ENCODE data around the gene CSTB.

CSTB gene

DNA sequence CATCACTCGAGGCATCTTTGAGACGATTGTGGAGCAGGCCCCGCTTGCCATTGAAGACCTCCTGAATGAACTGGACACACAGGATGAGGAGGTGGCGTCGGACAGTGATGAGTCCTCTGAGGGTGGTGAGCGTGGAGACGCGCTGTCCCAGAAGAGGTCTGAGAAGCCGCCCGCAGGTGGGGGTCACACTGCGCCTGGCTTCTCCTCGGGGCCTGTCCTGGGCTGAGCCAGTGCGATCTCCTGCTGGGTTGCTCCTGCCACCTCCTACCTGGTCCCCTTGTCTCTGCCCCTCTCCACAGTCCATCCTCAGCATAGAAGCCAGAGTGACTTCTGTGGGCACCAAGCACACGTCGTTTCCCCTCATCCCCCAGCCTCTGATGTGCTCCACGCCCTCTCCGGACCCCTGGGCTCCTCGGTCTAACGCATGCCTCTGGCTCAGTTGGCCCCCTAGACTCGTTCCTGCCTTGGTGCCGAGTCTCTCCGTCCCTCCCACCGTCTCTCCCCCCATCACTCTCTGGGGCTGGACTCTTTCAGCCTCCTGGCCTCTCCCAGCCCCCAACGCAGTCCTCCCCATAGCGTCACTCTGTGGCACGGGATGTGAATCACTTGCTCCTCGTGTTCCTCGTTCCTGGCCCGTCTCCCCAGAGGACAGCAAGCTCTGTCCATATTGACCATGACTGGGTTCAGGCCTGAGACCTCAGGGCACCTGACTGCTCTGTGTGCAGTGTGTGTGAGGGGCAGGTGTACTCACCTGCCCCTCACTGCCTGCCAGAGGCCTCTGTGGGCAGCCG, 22.0 kb upstream of the CSTB start:
- Histone ChIP-seq H3K36me3 (ENCODE audit: insufficient read depth, low read depth, low read length) (peaks cover 100% of the 10 kb centered on the region), H3K9me3 (ENCODE audit: insufficient read depth, low read depth, low read length) (no peaks in the 10 kb centered on the region), H3K9ac (ENCODE audit: low read depth, low read length) (no peak overlapping the region), H3K4me3 (ENCODE audit: low read length) (no peak overlapping the region), H3K27ac (ENCODE audit: low read length) (no peak overlapping the region), H3K4me1 (ENCODE audit: insufficient read depth, low read length) (no peaks in the 10 kb centered on the region), H3K27me3 (ENCODE audit: insufficient read depth, low read length) (no peaks in the 10 kb centered on the region)

DNA sequence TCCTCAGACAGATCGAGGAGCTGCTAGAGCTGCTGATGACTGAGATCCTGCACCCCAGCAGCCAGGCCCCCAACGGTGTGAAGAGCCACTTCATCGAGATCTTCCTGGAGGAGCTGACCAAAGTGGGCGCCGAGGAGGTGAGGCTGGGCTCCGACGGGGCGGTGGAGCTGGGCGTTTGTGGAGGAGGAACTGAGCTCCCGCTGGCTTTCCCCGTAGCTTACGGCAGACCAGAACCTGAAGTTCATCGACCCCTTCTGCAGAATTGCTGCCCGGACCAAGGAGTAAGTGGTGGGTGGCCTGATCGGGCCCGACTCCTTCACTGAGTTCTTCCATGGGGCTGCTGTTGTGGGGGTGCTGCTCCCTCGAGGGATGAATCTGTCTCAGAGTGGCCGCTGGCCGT, 21.3 kb upstream of the CSTB start:
- Histone ChIP-seq H3K27ac (ENCODE audit: low read length) (no peak overlapping the region), H3K9me3 (ENCODE audit: insufficient read depth, low read depth, low read length) (no peaks in the 10 kb centered on the region), H3K9ac (ENCODE audit: low read depth, low read length) (no peak overlapping the region), H3K4me3 (ENCODE audit: low read length) (no peak overlapping the region), H3K4me1 (ENCODE audit: insufficient read depth, low read length) (no peaks in the 10 kb centered on the region), H3K36me3 (ENCODE audit: insufficient read depth, low read depth, low read length) (peaks cover 100% of the 10 kb centered on the region), H3K27me3 (ENCODE audit: insufficient read depth, low read length) (no peaks in the 10 kb centered on the region)

DNA sequence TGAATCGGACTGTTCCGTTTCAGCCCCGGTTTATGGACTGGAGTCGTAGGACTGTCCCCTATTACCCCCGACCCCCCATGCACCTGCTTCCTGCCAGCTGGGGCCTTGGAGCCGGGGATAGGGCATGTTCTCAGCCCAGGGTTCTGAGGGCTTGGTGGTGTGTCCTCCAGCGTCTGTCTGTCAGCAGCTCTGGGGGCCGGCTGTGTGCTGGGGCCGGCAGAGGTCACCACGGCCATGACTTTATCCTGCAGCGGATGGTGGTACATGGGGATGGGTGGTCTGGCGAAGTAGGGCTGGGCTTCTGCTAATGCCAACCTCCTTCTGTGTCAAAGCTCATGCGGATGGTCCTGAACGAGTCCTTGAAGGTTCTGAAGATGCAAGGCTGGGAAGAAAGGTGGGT, 18.7 kb upstream of the CSTB start:
- Histone ChIP-seq H3K27me3 (ENCODE audit: insufficient read depth, low read length) (no peaks in the 10 kb centered on the region), H3K36me3 (ENCODE audit: insufficient read depth, low read depth, low read length) (peaks cover 94% of the 10 kb centered on the region), H3K4me1 (ENCODE audit: insufficient read depth, low read length) (no peaks in the 10 kb centered on the region), H3K9ac (ENCODE audit: low read depth, low read length) (no peak overlapping the region), H3K9me3 (ENCODE audit: insufficient read depth, low read depth, low read length) (no peaks in the 10 kb centered on the region), H3K27ac (ENCODE audit: low read length) (no peak overlapping the region), H3K4me3 (ENCODE audit: low read length) (no peak overlapping the region)

DNA sequence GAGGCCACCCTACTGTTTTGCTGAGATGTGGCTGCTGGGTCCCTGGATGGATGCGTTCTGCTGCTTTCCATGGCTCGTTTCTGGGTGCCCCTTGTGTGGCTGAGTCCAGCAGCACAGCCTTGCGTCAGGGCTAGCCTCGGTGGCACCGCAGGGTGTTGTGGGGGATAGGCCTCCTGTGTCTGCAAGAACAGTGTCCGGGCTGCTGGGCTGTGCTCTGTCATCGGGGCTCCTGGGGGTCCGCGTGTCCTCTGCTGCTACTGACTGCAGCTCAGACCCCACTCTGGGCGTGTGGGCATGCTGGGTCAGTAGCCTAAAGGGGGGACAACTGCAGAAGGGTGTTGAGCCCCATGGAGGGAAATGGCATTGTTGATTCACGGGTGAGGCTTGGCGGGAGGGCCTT, 18.2 kb upstream of the CSTB start:
- Histone ChIP-seq H3K27ac (ENCODE audit: low read length) (no peak overlapping the region), H3K9me3 (ENCODE audit: insufficient read depth, low read depth, low read length) (no peaks in the 10 kb centered on the region), H3K4me3 (ENCODE audit: low read length) (no peak overlapping the region), H3K4me1 (ENCODE audit: insufficient read depth, low read length) (no peaks in the 10 kb centered on the region), H3K9ac (ENCODE audit: low read depth, low read length) (no peak overlapping the region), H3K36me3 (ENCODE audit: insufficient read depth, low read depth, low read length) (peaks cover 88% of the 10 kb centered on the region), H3K27me3 (ENCODE audit: insufficient read depth, low read length) (no peaks in the 10 kb centered on the region)

DNA sequence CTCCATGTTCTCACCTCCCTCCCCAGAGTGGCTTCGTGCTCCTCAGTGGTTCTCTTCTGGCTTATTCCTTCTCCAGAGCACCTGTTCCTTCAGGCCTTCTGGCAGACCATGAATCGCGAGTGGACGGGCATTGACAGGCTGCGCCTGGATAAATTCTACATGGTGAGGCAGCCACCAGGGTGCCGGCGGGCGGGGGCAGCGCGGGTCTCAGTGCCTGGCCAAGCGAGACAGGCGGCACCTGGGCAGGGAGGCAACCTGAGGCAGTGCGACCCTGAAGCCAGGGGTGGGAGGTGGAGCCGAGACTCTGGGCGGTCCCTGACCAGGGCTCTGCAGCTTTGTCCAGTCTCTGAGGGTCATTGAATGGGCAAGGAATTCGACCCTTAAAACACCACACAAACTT, 17.1 kb upstream of the CSTB start:
- H3K9me3 ChIP-seq (ENCODE audit: insufficient read depth, low read depth, low read length) = no peaks in the 10 kb centered on the region

DNA sequence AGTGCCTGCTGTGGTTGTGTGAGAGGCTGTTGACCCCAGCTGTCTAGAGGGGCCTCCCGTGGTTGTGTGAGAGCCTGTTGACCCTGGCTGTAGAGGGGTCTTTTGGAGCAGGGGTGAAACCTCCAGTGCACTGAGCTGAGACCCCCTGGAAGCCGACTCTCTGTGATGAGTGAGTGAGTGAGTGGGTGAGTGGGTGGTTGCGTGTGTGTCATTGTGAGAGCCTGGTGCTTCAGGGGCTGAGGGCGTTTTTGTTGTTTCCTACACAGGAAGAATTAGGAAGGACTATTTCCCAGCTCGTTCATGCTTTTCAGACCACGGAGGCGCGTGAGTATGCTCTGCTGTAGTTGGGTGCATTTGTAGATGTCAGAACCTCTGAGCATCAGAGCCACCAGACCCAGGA, 16.3 kb upstream of the CSTB start:
- Histone ChIP-seq H3K27ac (ENCODE audit: low read length) (no peak overlapping the region), H3K36me3 (ENCODE audit: insufficient read depth, low read depth, low read length) (peaks cover 69% of the 10 kb centered on the region), H3K27me3 (ENCODE audit: insufficient read depth, low read length) (no peaks in the 10 kb centered on the region), H3K4me3 (ENCODE audit: low read length) (no peak overlapping the region), H3K4me1 (ENCODE audit: insufficient read depth, low read length) (no peaks in the 10 kb centered on the region), H3K9ac (ENCODE audit: low read depth, low read length) (no peak overlapping the region), H3K9me3 (ENCODE audit: insufficient read depth, low read depth, low read length) (no peaks in the 10 kb centered on the region)

More for the DNA sequence above, 17.1 kb upstream of the CSTB start:
- Histone ChIP-seq H3K27ac (ENCODE audit: low read length) (no peak overlapping the region), H3K4me1 (ENCODE audit: insufficient read depth, low read length) (no peaks in the 10 kb centered on the region), H3K27me3 (ENCODE audit: insufficient read depth, low read length) (no peaks in the 10 kb centered on the region), H3K36me3 (ENCODE audit: insufficient read depth, low read depth, low read length) (peaks cover 77% of the 10 kb centered on the region), H3K4me3 (ENCODE audit: low read length) (no peak overlapping the region), H3K9ac (ENCODE audit: low read depth, low read length) (no peak overlapping the region)

DNA sequence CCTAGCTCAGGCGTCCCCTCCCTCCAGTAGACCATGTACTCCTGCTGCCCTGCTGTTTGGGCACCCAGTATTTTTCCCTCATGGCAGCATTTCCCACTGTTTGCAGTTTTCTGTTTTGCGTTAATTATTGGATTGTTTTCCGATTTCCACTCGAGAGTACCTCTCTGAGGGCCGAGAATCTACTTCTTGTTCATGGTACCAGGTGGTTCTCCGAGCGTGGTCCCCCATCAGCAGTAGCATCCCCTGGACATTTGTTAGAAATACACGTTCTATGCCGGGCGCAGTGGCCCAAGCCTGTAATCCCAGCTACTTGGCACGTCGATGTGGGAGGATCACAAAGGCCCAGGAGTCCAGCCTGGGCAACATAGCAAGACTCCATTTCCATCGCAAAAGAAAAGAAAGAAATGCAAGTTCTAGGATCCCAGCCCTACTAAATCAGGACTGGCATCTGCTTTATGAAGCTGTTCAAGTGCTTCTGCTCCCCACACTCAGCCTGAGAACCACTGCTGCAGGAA, 14.0 kb upstream of the CSTB start:
- peaks cover 46% of the 10 kb centered on the region for H3K36me3 ChIP-seq (ENCODE audit: insufficient read depth, low read depth, low read length)
- no peaks in the 10 kb centered on the region for H3K4me1 ChIP-seq (ENCODE audit: insufficient read depth, low read length)
- H3K27me3 ChIP-seq (ENCODE audit: insufficient read depth, low read length) = no peaks in the 10 kb centered on the region; the same call in 1 of the 2 replicates
- H3K27ac ChIP-seq (ENCODE audit: low read length) = no peak overlapping the region
- H3K4me3 ChIP-seq (ENCODE audit: low read length) = peak overlapping the region; percentile 100
- peak overlapping the region; percentile 97 for H3K9ac ChIP-seq (ENCODE audit: low read depth, low read length)
- H3K9me3 ChIP-seq (ENCODE audit: insufficient read depth, low read depth, low read length) = no peaks in the 10 kb centered on the region

DNA sequence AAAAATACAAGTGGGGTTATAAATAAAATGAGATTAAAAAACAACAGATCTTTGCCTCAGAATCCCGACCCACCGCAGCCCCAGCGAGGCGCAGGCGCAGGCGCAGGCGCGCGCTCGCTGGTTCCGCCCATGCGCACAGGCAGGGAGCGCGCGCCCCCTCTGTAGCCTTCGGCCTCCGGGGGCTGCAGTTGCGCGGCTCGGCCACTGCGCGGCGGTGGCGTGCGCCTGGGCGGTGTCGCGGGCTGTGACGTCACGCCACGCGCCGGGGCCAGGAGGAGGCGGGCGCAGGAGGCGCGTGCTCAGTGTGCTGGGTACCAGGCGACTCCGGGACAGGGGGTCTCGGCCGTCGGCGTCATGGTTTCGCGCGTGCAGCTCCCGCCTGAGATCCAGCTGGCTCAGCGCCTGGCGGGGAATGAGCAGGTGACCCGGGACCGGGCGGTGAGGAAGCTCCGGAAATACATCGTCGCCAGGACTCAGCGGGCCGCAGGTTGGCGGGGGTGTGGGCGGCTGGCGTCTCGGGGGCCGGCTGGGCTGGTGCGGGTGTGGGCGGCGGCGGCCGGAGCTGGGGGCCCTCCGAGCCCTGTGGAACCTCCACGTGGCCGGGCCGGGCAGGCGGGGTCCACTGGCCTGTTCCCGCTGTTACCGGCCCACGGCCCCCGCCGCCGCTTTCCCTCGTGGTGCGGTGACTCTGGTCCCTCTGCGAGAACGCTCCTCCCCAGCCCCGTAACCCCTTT, 13.3 kb upstream of the CSTB start, which contains the start of gene RRP1:
Gene RRP1 (plus strand): TSS at position 302 of the 734 bp plus-strand sequence. CDS start 53 bp downstream, at position 355.
- Histone ChIP-seq H3K27ac (ENCODE audit: low read length) (peak within 1 kb of the TSS; percentile 71), H3K9me3 (ENCODE audit: insufficient read depth, low read depth, low read length) (no peaks in the 10 kb centered on the region), H3K4me3 (ENCODE audit: low read length) (peak within 1 kb of the TSS; percentile 100), H3K9ac (ENCODE audit: low read depth, low read length) (peak within 1 kb of the TSS; percentile 97), H3K36me3 (ENCODE audit: insufficient read depth, low read depth, low read length) (peaks cover 39% of the 10 kb centered on the region), H3K4me1 (ENCODE audit: insufficient read depth, low read length) (no peaks in the 10 kb centered on the region), H3K27me3 (ENCODE audit: insufficient read depth, low read length) (no peaks in the 10 kb centered on the region; the same call in 1 of the 2 replicates)

DNA sequence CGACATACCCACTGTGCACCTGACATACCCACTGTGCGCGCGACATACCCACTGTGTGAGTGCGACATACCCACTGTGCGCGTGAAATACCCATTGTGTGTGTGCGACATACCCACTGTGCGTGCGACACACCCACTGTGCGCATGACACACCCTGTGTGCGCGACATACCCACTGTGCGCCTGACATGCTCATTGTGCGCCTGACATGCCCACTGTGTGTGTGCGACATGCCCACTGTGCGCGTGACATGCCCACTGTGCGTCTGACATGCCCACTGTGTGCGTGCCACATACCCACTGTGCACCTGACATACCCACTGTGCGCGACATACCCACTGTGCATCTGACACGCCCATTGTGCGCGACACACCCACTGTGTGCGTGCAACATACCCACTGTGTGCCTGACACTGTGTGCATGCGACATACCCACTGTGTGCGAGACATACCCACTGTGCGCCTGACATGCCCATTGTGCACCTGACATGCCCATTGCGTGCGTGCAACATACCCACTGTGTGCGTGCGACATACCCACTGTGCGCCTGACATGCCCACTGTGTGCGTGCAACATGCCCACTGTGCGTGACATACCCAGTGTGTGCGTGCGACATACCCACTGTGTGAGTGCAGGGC, 10.8 kb upstream of the CSTB start:
- H3K27ac ChIP-seq (ENCODE audit: low read length) = no peak overlapping the region
- H3K4me3 ChIP-seq (ENCODE audit: low read length) = no peak overlapping the region
- no peaks in the 10 kb centered on the region for H3K4me1 ChIP-seq (ENCODE audit: insufficient read depth, low read length)
- H3K36me3 ChIP-seq (ENCODE audit: insufficient read depth, low read depth, low read length) = peaks cover 14% of the 10 kb centered on the region
- H3K9me3 ChIP-seq (ENCODE audit: insufficient read depth, low read depth, low read length) = no peaks in the 10 kb centered on the region
- H3K27me3 ChIP-seq (ENCODE audit: insufficient read depth, low read length) = no peaks in the 10 kb centered on the region; the same call in 1 of the 2 replicates
- no peak overlapping the region for H3K9ac ChIP-seq (ENCODE audit: low read depth, low read length)

DNA sequence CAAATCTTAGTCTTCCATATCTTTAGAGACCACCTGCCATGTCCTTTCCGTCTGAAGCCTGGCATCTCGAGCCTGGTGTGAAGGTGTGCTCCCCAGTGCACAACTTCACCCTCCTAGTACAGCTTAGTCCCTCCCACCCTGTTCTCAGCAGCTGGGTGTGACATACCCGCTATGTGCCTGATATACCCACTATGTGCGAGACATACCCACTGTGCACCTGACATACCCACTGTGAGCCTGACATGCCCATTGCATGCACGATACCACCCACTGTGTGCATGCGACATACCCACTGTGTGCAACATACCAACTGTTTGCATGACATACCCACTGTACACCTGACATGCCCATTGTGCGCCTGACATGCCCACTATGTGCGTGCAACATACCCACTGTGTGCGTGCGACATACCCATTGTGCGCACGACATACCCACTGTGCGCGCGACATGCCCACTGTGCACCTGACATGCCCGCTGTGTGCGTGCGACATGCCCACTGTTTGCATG, 10.2 kb upstream of the CSTB start:
- peaks cover 9% of the 10 kb centered on the region for H3K36me3 ChIP-seq (ENCODE audit: insufficient read depth, low read depth, low read length)
- H3K4me1 ChIP-seq (ENCODE audit: insufficient read depth, low read length) = no peaks in the 10 kb centered on the region
- H3K9ac ChIP-seq (ENCODE audit: low read depth, low read length) = no peak overlapping the region
- no peaks in the 10 kb centered on the region; the same call in 1 of the 2 replicates for H3K27me3 ChIP-seq (ENCODE audit: insufficient read depth, low read length)
- H3K27ac ChIP-seq (ENCODE audit: low read length) = no peak overlapping the region
- H3K9me3 ChIP-seq (ENCODE audit: insufficient read depth, low read depth, low read length) = no peaks in the 10 kb centered on the region
- no peak overlapping the region for H3K4me3 ChIP-seq (ENCODE audit: low read length)

DNA sequence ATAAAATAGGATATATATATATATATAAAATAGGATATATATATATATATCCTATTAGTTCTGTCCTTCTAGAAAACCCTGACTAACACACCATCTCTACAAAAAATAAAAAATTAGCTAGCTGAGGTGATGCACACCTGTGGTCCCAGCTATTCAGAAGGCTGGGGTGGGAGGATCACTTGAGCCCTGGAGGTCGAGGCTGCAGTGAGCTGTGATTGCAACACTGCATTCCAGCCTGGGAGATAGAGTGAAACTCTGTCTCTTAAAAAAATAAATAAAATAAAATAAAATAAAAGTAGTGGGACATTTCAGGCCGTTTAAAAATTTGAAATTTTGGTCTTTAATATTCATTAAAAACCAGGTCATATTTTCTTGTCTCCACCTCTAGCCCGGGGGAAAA, 9.0 kb upstream of the CSTB start:
- no peaks in the 10 kb centered on the region; the same call in 1 of the 2 replicates for H3K27me3 ChIP-seq (ENCODE audit: insufficient read depth, low read length)
- no peaks in the 10 kb centered on the region for H3K36me3 ChIP-seq (ENCODE audit: insufficient read depth, low read depth, low read length)
- H3K9me3 ChIP-seq (ENCODE audit: insufficient read depth, low read depth, low read length) = no peaks in the 10 kb centered on the region
- H3K4me1 ChIP-seq (ENCODE audit: insufficient read depth, low read length) = no peaks in the 10 kb centered on the region
- H3K4me3 ChIP-seq (ENCODE audit: low read length) = no peak overlapping the region
- no peak overlapping the region for H3K9ac ChIP-seq (ENCODE audit: low read depth, low read length)
- no peak overlapping the region for H3K27ac ChIP-seq (ENCODE audit: low read length)
